GM19463 (cell line): ENCODE data around the gene DDX43.
"Not testable (repeated sequence)": the region's sequence is repeated elsewhere in the genome, so short reads cannot be mapped to it uniquely, and the experiment has no call there.

ENCODE experiments used
- ATAC-seq: cut with Tn5 transposase; IDR thresholded peaks from one replicate; pipeline ENCODE4 v1.9.1; 2021; ENCODE audit warnings: mild to moderate bottlenecking, moderate library complexity; ENCODE audit not compliant: unreplicated experiment

DDX43 gene

DNA sequence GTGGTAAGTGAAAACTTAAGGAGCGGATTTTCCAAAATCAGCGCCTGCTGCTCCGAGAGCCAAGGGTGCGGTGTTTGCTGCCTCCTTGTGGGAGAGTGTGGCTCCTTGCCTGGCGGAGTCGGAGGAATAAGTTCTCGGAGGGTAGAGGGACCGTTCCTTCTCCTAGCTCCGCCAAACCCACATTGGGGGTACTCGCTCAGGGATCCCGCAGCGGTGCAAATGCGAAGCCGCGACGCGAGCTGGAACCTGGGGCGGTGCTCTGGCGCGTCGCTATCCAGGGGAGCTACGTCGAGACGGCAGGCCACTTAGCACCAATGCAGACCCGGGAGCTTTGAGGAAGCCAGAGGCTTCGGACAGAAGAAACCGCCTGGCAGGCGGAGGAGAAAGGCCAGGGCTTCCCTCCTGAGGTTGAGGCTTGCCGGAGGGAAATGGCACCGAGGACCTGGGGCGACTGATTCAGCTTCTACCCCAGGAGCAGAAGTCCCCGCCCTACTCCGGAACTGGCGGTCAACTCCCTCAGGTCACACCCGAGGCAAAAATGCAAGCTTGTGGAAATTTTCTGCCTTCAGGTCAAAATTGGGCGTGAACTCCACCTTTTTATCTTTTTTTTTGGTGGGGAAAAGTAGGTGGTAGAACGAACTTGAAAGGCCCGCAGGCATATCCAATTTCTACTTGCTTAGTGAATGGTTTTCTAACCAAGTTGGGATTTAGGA is 5.7 kb upstream of the DDX43 start:
- ATAC-seq = peak; percentile 80

DNA sequence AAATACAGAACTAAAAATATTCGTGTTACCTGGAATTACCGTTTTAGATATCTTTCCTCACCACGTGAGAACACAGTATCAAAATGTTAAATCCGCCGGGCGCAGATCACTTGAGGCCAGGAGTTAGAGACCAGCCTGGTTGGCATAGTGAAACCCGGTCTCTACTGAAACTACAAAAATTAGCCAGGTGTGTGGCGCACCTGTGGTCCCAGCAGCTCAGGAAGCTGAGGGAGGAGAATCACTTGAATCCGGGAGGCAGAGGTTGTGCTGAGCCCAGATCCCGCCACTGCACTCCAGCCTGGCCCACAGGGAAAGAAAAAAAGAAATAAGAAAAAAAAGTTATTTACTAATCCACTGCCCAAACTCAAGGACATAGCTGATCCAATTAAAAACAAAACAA is 4.8 kb upstream of the DDX43 start:
- ATAC-seq = no peak

DNA sequence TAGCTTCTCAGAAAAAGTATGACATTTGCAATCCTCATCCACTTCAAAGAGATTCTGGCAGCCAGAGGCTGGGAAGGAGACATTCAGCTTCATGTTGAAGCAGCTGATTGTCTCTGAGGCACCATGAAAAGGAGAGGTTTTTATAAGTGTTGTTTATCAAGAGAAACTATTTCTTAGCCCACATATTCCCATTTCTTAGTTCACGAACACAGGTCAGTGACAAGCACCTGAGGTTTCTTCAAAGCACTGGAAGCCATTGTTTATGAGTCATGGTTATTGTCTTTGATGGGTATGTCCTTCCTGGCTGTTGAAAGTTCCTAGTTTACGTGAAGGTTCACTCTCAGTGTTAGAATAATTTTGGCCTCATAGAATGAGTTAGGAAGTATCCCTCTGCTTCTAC is 3.0 kb upstream of the DDX43 start:
- ATAC-seq = no peak

DNA sequence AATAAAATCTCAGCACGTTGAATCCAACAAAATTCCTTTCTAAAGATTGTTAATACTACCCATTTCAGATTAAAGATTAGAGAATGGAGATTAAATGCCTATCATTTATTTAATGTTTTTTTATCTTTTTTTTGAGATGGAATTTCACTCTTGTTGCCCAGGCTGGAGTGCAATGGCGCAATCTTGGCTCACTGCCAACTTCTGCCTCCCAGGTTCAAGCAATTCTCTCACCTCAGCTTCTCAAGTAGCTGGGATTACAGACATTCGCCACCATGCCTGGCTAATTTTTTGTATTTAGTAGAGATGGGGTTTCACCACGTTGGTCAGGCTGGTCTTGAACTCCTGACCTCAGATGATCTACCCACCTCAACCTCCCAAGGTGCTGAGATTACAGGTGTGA is 2.4 kb upstream of the DDX43 start:
- not testable (repeated sequence) for ATAC-seq

DNA sequence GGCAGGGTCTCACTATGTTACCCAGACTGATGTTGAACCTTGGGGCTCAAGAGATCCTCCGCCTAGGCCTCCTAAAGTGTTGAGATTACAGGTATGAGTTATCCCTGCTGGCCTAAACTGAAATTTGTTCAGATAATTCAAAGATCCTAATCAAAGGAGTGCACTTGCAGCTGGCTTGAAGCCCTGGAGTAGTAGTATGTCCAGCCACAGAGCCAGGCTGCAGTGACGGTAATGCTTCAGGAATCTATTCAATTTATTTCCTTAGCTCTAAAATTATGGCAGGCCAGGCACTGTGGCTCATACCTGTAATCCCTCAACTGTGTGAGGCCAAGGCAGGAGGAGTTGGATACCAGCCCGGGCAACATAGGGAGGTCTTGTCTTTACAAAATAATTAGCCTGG is 1.4 kb upstream of the DDX43 start:
- no peak for ATAC-seq

DNA sequence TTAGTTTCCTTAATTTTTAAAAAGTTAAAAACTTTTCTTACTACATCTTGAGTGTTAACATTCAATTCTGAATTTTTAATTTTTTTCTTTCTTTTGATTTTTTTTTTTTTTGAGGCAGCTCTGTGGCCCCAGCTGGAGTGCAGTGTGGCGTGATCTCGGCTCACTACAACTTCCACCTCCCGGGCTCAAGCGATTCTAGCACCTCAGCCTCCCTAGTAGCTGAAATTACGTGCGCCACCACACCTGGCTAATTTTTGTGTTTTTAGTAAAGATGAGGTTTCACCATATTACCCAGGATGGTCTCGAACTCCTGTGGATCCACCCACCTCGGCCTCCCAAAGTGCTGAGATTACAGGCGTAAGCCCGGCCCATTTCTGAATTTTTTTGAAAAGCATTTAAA is 1.2 kb downstream of the DDX43 start:
- no peak for ATAC-seq

DNA sequence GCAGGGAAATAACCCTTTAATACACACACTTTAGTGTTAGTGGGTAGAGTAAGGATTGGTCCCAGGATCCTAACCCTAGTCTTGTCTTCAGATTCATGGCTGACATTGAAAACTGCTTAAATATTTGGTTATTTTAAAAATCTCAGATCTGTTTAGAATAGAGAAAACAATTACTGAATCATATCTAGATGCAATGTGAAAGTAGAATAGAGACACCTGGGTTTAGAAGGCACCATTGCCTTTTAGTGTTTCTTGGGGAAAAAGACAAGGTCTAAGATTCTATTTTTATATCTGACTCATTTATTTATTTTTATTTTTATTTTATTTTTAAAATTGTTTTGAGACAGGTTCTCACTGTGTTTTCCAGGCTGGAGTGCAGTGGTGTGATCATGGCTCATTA is 6.0 kb downstream of the DDX43 start:
- no peak for ATAC-seq

DNA sequence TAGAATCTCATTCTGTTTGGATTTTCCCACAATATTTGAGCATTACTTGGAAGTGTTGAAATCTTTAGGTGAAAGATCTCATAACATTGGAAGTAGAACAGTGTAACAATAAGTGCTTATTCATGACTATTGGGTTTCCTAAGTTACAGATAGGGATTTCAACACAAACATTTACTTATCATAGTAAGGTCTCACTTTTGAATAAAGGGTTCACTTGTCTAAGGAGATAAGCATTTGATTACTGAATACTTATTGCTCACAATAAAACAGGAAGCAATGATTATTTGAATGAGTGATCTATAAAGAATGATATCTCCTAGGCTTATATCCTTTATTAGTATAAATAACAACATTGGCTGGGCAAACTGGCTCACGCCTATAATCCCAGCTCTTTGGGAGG is 14.8 kb downstream of the DDX43 start:
- ATAC-seq = no peak

DNA sequence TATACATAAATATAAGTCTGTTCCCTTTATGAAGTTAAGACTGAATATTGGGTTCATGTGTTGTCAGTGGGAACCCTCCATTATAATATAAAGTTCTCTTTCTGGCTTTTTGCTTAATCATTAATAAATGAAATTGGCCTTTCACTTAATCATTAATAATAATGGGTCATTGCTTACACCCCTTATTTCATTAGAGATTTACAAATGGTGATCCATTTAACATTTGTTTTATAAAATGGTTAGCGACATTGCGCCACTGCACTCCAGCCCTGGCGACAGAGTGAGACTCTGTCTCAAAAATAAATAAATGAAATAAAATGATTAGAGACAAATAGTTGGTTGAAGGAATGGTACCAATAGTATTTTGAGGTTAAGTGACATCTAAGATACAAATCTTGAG is 18.5 kb downstream of the DDX43 start:
- ATAC-seq = no peak

DNA sequence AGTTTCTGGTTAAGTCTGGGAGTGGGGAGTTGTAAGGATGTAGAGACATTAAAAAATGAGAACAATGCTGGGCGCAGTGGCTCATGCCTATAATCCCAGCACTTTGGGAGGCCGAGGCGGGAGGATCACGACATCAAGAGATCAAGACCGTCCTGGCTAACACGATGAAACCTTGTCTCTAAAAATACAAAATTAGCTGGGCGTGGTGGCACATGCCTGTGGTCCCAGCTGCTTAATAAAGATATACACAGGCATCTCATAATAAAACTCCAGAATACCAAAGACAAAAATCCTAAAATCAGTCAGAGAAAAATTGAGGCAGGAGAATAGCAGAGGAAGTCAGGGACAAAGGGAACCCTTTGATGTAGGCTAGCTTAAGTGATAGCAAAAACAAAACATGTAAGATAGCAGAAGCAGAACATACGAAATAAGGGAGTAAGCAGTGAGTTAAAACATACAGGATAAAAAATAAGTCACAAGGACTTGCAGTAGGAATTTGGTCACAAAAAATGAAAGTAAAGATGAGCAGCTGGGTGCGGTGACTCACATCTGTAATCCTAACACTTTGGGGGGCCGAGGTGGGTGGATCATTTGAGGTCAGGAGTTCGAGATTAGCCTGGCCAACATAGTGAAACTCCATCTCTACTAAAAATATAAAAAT is 23.6 kb downstream of the DDX43 start:
- ATAC-seq = no peak

DNA sequence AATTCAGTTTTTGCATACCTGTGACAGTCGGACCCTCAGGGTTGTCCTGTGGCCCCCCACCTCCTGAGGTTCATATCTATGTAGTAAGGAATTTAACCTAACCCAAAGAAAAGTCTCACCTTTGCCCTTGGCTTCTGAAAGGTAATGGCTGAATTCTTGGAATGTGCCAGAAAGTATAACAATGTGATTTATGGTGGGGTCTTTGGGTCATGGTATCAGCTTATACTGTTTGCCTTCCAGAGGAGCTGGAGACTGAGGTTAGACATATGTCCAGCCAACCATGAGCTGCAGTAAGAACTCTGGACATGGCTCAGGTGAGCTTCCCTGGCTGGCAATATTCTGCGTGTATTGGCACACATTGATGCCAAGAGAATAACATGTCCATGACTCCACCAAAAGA is 26.9 kb downstream of the DDX43 start:
- ATAC-seq = no peak

DNA sequence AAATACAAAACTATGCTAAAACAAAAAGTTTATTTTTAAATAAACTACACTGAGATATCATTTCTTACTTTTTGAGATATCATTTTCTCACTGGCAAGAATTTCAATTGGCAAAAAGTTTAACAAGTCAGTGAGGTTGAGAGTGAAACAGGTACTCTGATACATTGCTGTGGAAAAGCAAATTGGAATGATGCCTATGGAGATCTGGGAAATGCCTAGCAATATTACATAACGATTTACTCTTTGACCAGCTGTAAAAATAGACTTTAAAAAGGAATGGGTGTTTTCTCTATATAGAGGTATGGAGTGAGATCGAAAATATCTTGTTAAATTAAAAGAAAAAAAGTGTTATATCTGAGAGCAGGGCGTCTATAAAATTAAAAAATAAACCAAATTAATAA is 40.6 kb downstream of the DDX43 start:
- no peak for ATAC-seq

DNA sequence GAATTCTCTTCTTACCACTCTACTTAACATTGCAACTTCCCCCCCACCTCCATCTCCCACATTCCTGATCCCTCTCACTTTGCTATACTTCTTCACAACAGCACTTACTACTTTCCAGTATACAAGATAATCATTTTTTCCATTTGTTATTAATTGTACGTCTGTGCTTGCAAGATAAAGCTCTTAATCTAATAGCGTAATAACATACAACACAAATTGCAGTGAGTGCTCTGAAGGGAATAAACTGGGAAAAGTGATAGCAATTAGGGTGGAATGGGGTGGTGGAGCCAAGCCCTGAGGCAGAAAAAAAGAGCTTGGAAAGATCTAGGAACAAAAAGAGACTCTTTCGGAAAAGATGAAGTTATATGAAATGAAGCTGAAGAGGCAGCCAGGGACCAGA is 48.9 kb downstream of the DDX43 start:
- no peak for ATAC-seq

DNA sequence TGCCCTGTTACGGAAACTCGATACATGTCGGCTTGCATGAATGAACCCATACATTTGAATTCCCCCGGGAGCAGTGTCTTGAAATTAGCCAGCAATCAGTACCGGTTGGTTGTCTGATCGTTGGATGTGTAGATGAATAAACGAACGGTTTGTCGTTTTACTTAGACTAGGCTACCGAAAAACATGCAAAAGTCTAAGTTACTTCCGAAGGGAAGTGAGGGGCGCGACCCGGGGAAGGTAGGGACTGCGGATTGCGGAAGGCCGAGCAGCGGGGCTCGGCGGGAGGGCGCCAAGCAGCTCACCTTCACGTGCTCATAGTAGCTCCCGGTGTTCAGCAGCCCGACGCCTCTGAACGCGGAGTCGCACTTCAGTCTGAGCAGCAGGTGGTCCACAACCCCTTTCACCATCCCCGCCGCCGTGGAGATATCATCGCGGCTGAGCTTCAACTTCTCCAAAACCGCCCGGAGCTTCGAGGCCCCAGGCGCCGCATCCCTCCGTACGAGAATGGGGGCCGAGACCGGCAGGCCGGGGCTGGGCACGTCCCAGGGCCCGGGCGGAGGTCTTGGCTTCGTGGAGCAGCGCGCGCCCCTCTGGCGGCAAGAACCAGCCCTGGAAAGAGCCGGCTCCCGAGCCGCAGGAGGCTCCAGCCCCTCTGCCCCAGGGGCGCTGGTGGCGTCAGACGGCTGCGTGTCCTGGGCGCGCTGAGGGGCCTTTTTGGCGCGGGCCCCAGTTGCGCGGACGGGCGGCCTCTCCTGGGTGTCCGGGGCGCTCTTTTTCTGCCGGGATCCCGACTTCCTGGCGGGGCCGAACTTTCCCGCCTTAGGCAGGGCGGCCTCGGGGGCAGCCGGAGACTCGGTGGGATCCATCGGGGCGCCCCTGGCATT is 56.8 kb downstream of the DDX43 start:
- peak; percentile 49 for ATAC-seq

DNA sequence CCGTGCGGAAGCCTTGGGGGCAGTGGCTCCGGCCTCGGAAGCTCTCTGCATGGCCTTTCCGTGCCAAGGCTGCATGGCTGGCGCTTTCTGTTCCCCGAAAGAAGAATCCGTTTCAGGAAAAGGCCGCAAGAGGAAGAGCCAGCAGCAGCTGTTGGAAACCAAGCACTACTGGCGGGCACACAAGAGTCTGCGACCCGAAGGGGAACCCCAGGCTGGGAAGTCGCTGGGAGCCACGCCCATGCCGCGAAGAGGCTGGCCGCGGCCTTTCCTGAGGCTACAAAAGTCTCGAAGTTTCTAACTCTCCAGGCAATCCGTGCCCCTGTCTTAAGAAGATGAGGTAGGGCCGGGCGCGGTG is 57.5 kb downstream of the DDX43 start, which contains the start of gene CGAS:
Gene CGAS (minus strand): TSS at position 191 of the 355 bp plus-strand sequence. CDS start 116 bp downstream, at position 75.
- peak; percentile 78 for ATAC-seq

DNA sequence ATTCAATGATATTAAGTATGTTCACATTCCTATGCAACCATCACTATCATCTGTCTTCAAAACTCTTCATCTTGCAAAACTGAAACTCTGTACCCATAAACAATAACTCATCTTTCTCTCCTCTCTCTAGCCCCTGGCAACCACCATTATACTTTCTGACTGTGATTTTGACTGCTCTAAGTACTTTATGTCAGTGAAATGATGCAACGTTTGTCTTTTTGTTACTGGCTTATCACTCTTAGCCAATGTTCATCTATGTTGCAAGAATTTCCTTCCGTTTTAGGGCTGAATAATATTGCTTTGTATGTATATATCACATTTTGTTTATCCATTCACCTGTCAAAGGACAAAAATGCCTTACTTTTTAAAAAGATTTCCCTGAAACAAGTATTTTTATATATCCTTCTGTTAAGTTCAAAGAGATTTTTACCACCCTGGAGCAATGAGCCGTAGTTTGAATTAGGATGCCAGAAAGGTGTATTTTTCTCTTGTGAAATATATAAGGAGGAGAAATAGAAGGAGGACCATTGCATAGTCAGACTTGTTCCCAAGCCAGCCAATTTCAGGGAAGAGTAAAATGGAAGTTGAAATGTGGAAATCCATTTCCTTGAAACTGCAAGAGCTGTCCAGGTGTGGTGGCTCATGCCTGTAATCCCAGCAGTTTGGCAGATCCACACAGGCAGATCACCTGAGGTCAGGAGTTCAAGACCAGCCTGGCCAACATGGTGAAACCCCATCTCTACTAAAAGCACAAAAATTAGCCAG is 61.4 kb downstream of the DDX43 start:
- ATAC-seq = no peak

DNA sequence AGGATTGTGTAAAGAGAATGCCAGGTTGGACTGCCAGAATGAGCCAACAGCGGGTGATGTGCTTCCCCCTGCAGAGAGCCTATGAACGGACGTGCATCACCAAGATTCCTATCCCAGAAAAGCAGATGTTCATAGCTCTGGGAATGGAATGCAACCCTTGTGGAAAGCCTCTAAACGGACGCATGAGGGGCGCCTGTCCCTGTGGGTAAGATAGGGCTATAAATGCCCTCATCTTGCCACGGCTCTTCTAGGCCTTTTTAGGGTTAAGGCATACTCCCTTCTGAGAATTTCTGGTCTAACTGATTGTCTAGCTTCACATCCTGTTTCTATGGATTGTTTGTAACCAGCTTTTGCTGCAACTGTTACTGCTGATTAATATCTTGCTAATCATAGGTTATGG is 64.8 kb downstream of the DDX43 start:
- ATAC-seq = not testable (repeated sequence)

DNA sequence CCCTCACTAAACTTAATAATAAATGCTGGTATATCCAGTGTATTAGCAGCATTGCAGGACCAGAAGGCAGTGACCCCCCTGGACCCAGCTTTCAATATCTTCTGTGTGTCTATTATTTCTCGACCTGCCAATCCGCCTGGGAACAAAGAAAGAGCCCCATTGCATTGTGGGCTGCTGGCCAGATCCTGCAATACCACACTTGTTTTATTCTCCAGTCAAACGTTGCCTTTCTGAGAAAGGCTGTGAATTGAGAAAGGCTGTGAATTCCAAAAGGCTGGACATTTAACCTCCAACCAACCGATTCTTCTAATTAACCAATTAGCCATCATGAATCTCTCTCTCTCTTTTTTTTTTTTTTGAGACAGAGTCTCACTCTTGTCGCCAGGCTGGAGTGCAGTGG is 65.4 kb downstream of the DDX43 start:
- ATAC-seq = no peak

DNA sequence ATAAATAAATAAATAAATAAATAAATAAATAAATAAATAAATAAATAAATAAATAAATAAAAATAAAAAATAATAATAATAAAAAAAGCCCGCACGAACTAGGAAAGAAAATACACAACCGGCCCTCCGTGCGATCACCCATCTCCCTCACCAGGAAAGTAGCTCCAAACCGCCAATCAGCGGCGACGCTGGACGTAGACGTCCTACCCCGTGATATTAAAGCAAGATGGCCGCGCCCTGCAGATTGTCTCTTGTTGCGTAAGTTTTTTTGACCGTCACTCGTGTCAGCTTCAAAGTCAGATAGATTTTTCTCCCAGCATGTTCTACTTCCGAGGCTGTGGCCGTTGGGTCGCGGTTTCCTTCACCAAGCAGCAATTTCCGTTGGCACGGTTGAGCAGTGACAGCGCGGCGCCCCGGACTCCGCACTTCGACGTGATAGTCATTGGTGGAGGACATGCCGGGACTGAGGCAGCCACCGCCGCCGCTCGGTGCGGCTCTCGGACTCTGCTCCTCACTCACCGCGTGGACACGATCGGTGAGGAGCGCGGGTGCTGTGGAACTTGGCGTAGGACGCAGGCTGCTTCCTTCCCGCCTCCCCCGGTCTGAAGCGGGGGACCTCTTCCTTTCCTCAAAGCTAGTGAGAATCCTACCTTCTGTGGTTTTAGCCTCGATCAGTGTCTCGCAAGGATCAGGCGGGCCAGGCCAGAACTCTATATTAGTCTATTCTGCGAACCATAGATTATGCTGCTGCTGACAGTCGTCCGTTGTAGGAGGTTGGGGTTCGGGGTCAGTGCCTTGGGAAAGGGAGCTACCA is 67.1 kb downstream of the DDX43 start, which contains the start of gene MTO1:
Gene MTO1 (plus strand): TSS at position 201 of the 814 bp plus-strand sequence. CDS start 118 bp downstream, at position 319.
- ATAC-seq = peak; percentile 98
